GM19452 (cell line): ENCODE results near the gene FIBP.

Experiments used
- ATAC-seq: cut with Tn5 transposase; IDR thresholded peaks from one replicate; pipeline ENCODE4 v1.9.1; 2021; ENCODE audit not compliant: unreplicated experiment

FIBP gene

DNA sequence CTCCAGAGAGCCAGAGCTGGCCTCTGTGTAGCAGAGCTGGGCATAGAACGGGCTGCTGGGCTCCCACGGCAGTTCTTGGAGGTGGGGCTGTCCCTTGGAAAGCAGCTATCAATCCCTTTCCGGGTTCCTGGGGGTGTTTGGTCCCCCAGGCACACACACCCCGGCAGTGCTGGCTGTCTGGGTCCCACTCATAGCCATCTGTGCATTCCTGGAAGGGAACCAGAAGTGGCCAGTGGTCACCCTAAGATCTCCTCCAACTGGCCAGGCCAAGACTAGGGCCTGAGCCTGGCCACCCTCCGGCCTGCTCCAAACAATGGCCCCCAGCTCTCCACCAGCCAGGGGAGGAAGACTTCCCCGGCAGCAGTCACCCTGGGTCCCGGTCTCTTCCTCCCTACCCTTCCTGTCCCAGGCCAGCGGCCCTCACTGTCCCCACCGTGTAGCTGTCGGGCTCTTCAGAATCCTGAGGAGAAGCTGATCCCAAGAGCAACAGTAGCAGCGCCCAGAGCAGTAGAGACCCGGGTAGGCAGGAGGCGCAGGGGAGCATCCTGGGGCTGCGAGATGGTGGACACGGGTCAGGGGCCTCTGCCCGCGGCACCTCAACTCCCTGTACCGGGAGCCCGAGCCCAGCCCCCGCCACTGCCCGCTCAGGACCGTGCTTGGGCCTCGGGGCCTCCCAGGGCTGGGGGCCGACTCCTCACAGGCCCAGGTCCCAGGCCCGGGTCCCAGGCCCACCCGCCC lies 16.3 kb downstream of the FIBP start:
- ATAC-seq, result no peak

DNA sequence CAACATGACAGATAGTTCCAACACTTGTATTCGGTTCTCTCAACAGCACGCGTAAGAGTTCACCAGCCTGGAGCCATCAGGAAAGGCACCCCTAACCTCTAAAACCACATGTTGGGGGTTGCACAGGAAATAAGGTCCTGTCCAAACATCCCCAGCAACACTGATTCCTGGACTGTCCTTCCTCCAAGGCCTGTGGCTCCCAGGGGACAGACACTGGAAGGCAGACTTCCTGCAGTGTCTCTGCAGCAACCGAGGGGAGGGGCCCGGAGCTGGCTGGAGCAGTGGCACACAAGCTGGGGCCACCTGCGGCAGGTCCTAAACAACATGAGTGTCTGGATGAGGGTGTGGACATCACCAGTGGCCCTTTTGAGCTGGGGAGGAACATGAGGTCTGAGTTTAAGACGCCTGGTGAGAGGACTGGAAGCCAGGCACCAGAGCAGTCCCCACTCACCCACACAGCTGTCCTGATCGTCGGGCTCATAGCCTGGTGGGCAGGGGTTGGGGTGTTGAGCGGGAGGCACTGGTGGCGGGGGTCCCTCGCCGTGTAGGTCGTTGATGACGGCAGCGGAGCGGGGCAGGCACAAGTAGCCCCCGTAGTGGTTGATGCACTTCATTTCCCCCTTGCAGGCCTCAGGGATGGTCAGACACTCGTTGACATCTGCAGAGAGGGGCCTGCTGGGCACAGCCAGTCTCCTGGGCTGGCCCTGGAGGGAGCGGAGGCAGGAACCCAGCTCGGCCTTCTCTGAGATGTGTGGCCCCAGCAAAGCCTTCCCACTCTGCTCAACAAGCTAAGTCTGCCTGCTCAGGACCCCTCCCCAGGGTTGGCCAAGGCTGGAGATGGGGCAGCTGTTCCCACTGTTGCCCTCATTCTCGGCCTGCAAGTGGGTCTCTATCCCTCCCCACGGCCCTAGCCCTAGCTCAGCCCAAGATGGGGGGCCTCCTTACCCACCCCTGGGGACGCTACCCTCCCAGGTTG lies 17.3 kb downstream of the FIBP start:
- no peak for ATAC-seq

GRCh38 chr11:65870307-65870658 lies 18.0 kb downstream of the FIBP start:
- no peak for ATAC-seq

DNA sequence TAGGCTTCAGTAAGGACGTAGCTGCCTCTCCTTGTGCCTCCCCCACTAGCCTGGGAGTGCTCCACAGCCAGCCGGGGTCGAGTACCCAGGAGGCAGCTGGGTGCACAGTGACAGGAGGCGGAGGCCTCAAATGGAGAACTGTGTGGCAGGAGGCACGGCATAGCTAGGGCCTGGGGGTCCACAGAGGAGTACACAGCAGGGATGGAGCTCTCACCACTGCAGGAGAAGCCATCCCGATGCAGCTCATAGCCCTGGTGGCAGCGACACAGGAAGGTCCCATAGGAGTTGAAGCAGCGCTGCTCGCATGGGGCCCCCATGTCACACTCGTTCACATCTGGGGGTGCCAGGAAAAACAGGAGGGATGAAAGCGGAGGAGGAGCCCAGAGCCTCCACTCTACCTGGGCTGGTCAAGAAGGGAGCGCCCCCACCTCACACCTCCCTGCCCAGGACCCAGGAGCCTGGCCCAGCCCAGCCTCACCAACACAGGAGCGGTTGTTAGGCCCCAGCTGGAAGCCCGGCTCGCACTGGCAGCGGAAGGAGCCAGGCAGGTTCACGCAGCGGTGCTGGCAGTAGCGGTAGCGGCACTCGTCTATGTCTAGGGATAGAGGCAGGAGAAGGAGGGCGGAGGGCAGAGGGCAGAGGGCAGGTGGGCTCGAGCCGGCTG lies 18.5 kb downstream of the FIBP start:
- ATAC-seq, result no peak

- no peak for ATAC-seq
Measured at GRCh38 chr11:65868907-65869306, 19.4 kb downstream of the FIBP start.

GRCh38 chr11:65868076-65868667 lies 20.1 kb downstream of the FIBP start:
- ATAC-seq, result no peak

GRCh38 chr11:65867284-65868071 lies 20.8 kb downstream of the FIBP start:
- ATAC-seq, result no peak

- ATAC-seq, result no peak
Measured at GRCh38 chr11:65866509-65867283, 21.6 kb downstream of the FIBP start.

GRCh38 chr11:65865550-65866172 lies 22.6 kb downstream of the FIBP start:
- no peak for ATAC-seq

GRCh38 chr11:65864706-65865471 lies 23.4 kb downstream of the FIBP start:
- no peak for ATAC-seq

- no peak for ATAC-seq
Measured at GRCh38 chr11:65863889-65864705, 24.2 kb downstream of the FIBP start.

- no peak for ATAC-seq
Measured at GRCh38 chr11:65862941-65863888, 25.1 kb downstream of the FIBP start.

- ATAC-seq, result no peak
Measured at GRCh38 chr11:65862191-65862735, 26.0 kb downstream of the FIBP start.

- no peak for ATAC-seq
Measured at GRCh38 chr11:65861533-65862183, 26.6 kb downstream of the FIBP start.

GRCh38 chr11:65861165-65861505 lies 27.1 kb downstream of the FIBP start:
- no peak for ATAC-seq
